Gastrocnemius medialis (tissue), 4 donors: ENCODE results near the gene IDNK. TPM values are rescaled to one million over a fixed set of nuclear protein-coding genes. Genes with fewer than 3 reads are reported as not detected.
"Not testable (repeated sequence)": the region's sequence is repeated elsewhere in the genome, so short reads cannot be mapped to it uniquely, and the experiment has no call there.

Experiments used
- ATAC-seq, 2 donors: fragments of 150-250 bp; one replicate each; pipeline ENCODE4 v1.9.1; 2016
- DNase-seq, 2 donors: peaks; one replicate each; pipeline ENCODE4 v3.0.0-alpha.2; 2019
- H3K27ac ChIP-seq, 4 donors: fragments of 200-600 bp; sonication (generic); 1 replicate in 1 of 4; 2 replicates in 3 of 4; pipeline ENCODE4 v1.5.1; 2016 to 2018; ENCODE audit warnings: mild to moderate bottlenecking in 2 of 4, moderate library complexity in 1 of 4
- H3K27me3 ChIP-seq, 3 donors: fragments of 200-600 bp; sonication (generic) in 2 of 3; 1 replicate in 1 of 3; 2 replicates in 2 of 3; pipeline versions ENCODE4 v1.5.1 to v1.6.0; 2016 to 2019; ENCODE audit warnings: mild to moderate bottlenecking in 1 of 3, moderate library complexity in 1 of 3
- H3K36me3 ChIP-seq, 2 donors: fragments of 200-600 bp; sonication (generic) in 1 of 2; one replicate each; pipeline ENCODE4 v1.5.1; 2017 to 2018
- H3K4me1 ChIP-seq, 2 donors: fragments of 200-600 bp; sonication (generic) in 1 of 2; one replicate each; pipeline ENCODE4 v1.5.1; 2016 to 2017; ENCODE audit warnings: mild to moderate bottlenecking in 2 of 2
- H3K4me3 ChIP-seq, 4 donors: fragments of 200-600 bp; sonication (generic) in 3 of 4; 1 replicate in 1 of 4; 2 replicates in 3 of 4; pipeline ENCODE4 v1.5.1; 2016 to 2019; ENCODE audit warnings: mild to moderate bottlenecking in 2 of 4
- H3K9me3 ChIP-seq, 3 donors: fragments of 200-600 bp; sonication (generic) in 2 of 3; 1 replicate in 1 of 3; 2 replicates in 2 of 3; pipeline ENCODE4 v1.5.1; 2016 to 2019
- CTCF ChIP-seq, 5 experiments: fragments of 450-650 bp in 3 of 5; fragments of 200-600 bp in 2 of 5; sonication (generic) in 2 of 5; IDR thresholded peaks in 4 of 5; conservative IDR thresholded peaks in 1 of 5; 1 replicate in 4 of 5; 2 replicates in 1 of 5; pipeline ENCODE4 v1.5.1; 2016 to 2019; ENCODE audit warnings: antibody characterized with exemption in 5 of 5, mild to moderate bottlenecking in 3 of 5, moderate library complexity in 3 of 5
- POLR2A ChIP-seq, 2 donors: fragments of 450-650 bp; IDR thresholded peaks; one replicate each; pipeline ENCODE4 v1.6.1; 2017; ENCODE audit warnings: antibody characterized with exemption in 2 of 2, mild to moderate bottlenecking in 2 of 2, moderate library complexity in 2 of 2
- in situ Hi-C, 4 donors: fragments of 200-750 bp; cut with MboI; loops; one replicate each; pipeline versions ENCODE4 v1.15.0 to v1.8.0; 2017; ENCODE audit warnings: low sequenced_read_pairs in 4 of 4
- intact Hi-C: fragments of 100-400 bp; cut with DNase I; formaldehyde crosslinking; loops from one replicate; pipeline ENCODE4 v1.15.1; 2023; ENCODE audit warnings: low total_unique reads
- total RNA-seq, 4 donors: library from RNA; depleted of rRNA; stranded (reverse); fragments of >200 nt; gene quantifications; one replicate each; pipeline versions ENCODE4 v1.1.0 to v1.2.3, GENCODE V29; 2016

IDNK gene
- total RNA-seq, 4 donors from 2014 or later = 0.60 to 2.9 (median 2.5) TPM; not detected in 1

GRCh38 chr9:83601463-83601862 is 21.5 kb upstream of the IDNK start:
- Histone ChIP-seq H3K27ac (no peak overlapping the region), H3K36me3 (no peaks in the 10 kb centered on the region), H3K27me3 (no peaks in the 10 kb centered on the region), H3K4me3 (no peak overlapping the region), H3K9me3 (no peaks in the 10 kb centered on the region), H3K4me1 (no peaks in the 10 kb centered on the region)
- DNase-seq = no peak
- no peak for ATAC-seq
- in situ Hi-C loops (loop anchor here in 2 of 4 donors (25.0 kb wide), 1 partner anchor 311 kb away; the partner anchor contains the start of gene KIF27 (in 2 of the 2)), intact Hi-C loops (no loop called here)
- TF ChIP-seq POLR2A (IDR thresholded peaks at IDR 0.05) (no peak), CTCF (IDR thresholded peaks at IDR 0.05 in 4 of 5, conservative IDR thresholded peaks at IDR 0.05 in 1 of 5) (no peak)

GRCh38 chr9:83607620-83608019 is 15.3 kb upstream of the IDNK start:
- DNase-seq, intact Hi-C loops, H3K27ac ChIP-seq, H3K4me3 ChIP-seq, H3K27me3 ChIP-seq, H3K4me1 ChIP-seq, H3K36me3 ChIP-seq, H3K9me3 ChIP-seq, ATAC-seq: not testable (repeated sequence)
- in situ Hi-C loops = loop anchor here in 2 of 4 donors (25.0 kb wide), 1 partner anchor 305 kb away; the partner anchor contains the start of gene KIF27 (in 2 of the 2)

DNA sequence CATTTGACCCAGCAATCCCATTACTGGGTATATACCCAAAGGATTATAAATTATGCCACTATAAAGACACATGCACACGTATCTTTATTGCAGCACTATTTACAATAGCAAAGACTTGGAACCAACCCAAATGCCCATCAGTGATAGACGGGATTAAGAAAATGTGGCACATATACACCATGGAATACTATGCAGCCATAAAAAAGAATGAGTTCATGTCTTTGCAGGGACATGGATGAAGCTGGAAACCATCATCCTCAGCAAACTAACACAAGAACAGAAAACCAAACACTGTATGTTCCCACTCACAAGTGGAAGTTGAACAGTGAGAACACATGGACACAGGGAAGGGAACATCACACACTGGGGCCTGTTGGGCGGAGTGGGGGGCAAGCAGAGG is 9.6 kb upstream of the IDNK start:
- H3K4me1 ChIP-seq, DNase-seq, intact Hi-C loops, ATAC-seq, H3K27me3 ChIP-seq, H3K27ac ChIP-seq, H3K4me3 ChIP-seq, H3K9me3 ChIP-seq, H3K36me3 ChIP-seq: not testable (repeated sequence)
- in situ Hi-C loops = loop anchor here in 2 of 4 donors (25.0 kb wide), 1 partner anchor 299 kb away; the partner anchor contains the start of gene KIF27 (in 2 of the 2)

- TF ChIP-seq POLR2A (IDR thresholded peaks at IDR 0.05) (no peak), CTCF (IDR thresholded peaks at IDR 0.05 in 4 of 5, conservative IDR thresholded peaks at IDR 0.05 in 1 of 5) (no peak)
- Histone ChIP-seq H3K27me3 (no peaks in the 10 kb centered on the region), H3K9me3 (no peaks in the 10 kb centered on the region), H3K27ac (no peak overlapping the region), H3K4me1 (peaks cover 0 to under 1% of the 10 kb centered on the region in 2 donors), H3K36me3 (no peaks in the 10 kb centered on the region), H3K4me3 (no peak overlapping the region)
- intact Hi-C loops = no loop called here
- in situ Hi-C loops = loop anchor here in 2 of 4 donors (25.0 kb wide), 1 partner anchor 295 kb away; the partner anchor contains the start of gene KIF27 (in 2 of the 2)
- no peak for ATAC-seq
- no peak for DNase-seq
Observed at GRCh38 chr9:83617299-83617698, 5.6 kb upstream of the IDNK start.

- Histone ChIP-seq H3K4me3 (no peak overlapping the region), H3K4me1 (peaks cover 6 to 12% of the 10 kb centered on the region in 2 donors), H3K27ac (no peak overlapping the region), H3K9me3 (no peaks in the 10 kb centered on the region), H3K36me3 (no peaks in the 10 kb centered on the region), H3K27me3 (no peaks in the 10 kb centered on the region)
- DNase-seq = no peak
- in situ Hi-C loops = loop anchor here in 2 of 4 donors (25.0 kb wide), 1 partner anchor 291 kb away; the partner anchor contains the start of gene KIF27 (in 2 of the 2)
- ATAC-seq = peak in 1 of 2 donors; percentile 19
- intact Hi-C loops = loop anchor here (5.0 kb wide), 1 partner anchor 301 kb away; the partner anchor contains the start of gene KIF27
- TF ChIP-seq POLR2A (IDR thresholded peaks at IDR 0.05) (no peak), CTCF (IDR thresholded peaks at IDR 0.05 in 4 of 5, conservative IDR thresholded peaks at IDR 0.05 in 1 of 5) (peak in 4 of 5 experiments; percentile 32 to 66 (median 47))
Observed at GRCh38 chr9:83620841-83621636, 1.9 kb upstream of the IDNK start.
